Brain microvascular endothelial cell (primary cell): ENCODE measurements around the gene CBFA2T3.

Experiments
- DNase-seq: peaks from one replicate; pipeline ENCODE4 v3.0.0-alpha.2; 2020
- H3K27ac ChIP-seq: fragments of 250-450 bp; sonication (Bioruptor Pico); 2 replicates; pipeline ENCODE4 v1.5.1; 2020; ENCODE audit warnings: mild to moderate bottlenecking, moderate library complexity
- H3K27me3 ChIP-seq: fragments of 250-450 bp; sonication (Bioruptor Pico); replicated peaks from 2 replicates; pipeline ENCODE4 v1.5.1; 2020; ENCODE audit warnings: mild to moderate bottlenecking
- H3K36me3 ChIP-seq: fragments of 250-450 bp; sonication (Bioruptor Pico); replicated peaks from 2 replicates; pipeline ENCODE4 v1.5.1; 2020; ENCODE audit warnings: mild to moderate bottlenecking
- H3K4me3 ChIP-seq: 2 replicates; pipeline ENCODE4 v1.5.1; 2011; ENCODE audit warnings: low read depth, mild to moderate bottlenecking, control low read depth, low read length, moderate library complexity
- CTCF ChIP-seq: IDR thresholded peaks from 2 replicates; pipeline ENCODE4 v1.5.1; 2011; ENCODE audit warnings: low read depth, mild to moderate bottlenecking, moderate library complexity, low read length, control low read depth, inconsistent platforms; ENCODE audit errors: missing control alignments
- in situ Hi-C: cut with HindIII; loops from 2 replicates; pipeline ENCODE4 v1.10.0; 2017; ENCODE audit warnings: low sequenced_read_pairs, low pct_ligation_motif_present

The CBFA2T3 gene

DNA sequence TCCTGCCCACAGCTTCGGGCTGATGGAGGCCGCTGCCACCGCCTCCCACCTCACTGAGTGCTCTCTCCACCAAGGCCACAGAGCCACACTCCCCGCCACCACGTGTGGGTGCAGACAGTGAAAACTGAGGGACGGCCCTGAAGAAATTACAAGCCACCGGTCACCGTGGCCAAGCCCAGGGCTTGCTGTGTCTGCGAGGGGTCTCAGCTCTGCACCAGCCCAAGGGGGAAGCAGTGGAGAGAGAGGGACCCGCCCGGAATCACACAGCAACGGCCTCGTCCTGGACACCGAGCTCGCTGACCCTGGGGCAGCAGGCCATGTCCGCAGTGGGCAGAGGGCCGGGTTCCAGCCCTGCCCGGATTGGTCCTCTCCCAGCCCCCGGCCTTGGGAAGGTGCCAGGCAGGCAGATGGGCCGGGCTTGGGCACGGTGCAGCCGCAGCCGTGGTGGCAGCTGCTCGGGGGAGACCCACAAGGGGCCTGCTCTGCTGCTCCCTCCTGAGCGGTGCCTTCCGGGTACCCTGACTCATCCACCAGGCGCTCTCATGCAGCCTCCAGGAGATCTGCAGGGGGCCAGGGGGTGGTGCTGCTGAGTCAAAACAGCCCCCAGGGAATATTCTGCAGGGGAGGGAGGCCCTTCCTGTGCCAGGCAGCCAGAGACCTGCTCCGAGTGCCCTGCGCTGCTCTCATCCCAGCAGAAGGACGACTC lies 52.0 kb downstream of the CBFA2T3 start:
- no peak overlapping the region for H3K27ac ChIP-seq
- in situ Hi-C loops = no loop called here
- peak; percentile 76 for TF ChIP-seq CTCF
- H3K4me3 ChIP-seq = no peak overlapping the region
- H3K36me3 ChIP-seq = no peaks in the 10 kb centered on the region
- H3K27me3 ChIP-seq = peaks cover 10% of the 10 kb centered on the region
- DNase-seq = peak; percentile 81

- no peak for TF ChIP-seq CTCF
- no peak for DNase-seq
- Histone ChIP-seq H3K4me3 (no peak overlapping the region), H3K27me3 (peaks cover 10% of the 10 kb centered on the region), H3K27ac (no peak overlapping the region), H3K36me3 (no peaks in the 10 kb centered on the region)
- in situ Hi-C loops = no loop called here
These were observed 52.8 kb downstream of the CBFA2T3 start for GRCh38 chr16:88923926-88924833.

GRCh38 chr16:88923450-88923849 lies 53.6 kb downstream of the CBFA2T3 start:
- Histone ChIP-seq H3K27ac (no peak overlapping the region), H3K4me3 (no peak overlapping the region), H3K36me3 (no peaks in the 10 kb centered on the region), H3K27me3 (peaks cover 10% of the 10 kb centered on the region)
- no peak for DNase-seq
- TF ChIP-seq CTCF = no peak
- in situ Hi-C loops = no loop called here

GRCh38 chr16:88922826-88923410 lies 54.1 kb downstream of the CBFA2T3 start:
- in situ Hi-C loops = no loop called here
- TF ChIP-seq CTCF = no peak
- Histone ChIP-seq H3K27ac (no peak overlapping the region), H3K4me3 (no peak overlapping the region), H3K36me3 (no peaks in the 10 kb centered on the region), H3K27me3 (peaks cover 6% of the 10 kb centered on the region)
- DNase-seq = no peak

DNA sequence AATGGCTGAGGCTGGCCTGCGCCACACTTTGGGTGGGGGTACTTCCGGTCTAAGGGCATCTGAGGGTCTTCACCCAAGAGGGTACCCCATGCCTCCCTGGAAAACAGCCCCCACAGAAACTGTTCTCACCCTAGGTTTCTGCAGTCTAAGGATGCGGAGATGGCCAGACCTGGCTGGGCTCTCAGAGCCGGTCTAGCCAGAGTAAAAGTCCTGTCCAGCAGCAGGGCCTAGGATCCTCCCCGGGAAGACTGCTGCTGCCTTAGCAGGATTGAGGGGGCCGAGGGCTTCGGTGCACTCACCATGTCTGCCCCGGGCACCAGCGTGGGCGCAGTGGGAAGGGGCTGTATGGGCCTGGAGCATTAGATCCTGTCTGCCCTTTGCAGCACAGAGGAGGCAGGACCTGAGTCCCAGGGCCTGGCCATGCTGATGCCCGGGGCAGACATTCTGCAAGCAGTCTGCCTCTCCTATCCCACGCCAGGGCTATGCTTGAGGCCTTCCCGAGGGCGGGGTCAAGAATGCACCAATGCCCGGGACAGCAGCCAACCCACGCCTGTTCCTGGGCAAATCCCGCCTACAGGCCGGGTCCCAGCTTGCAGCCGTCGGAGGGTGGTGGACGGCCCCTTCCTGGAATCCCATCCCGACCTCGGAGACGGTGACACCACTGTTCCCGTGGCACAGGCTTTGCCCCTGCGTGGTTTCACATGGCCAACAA lies 54.7 kb downstream of the CBFA2T3 start:
- H3K27me3 ChIP-seq = peaks cover under 1% of the 10 kb centered on the region

More for the DNA sequence above, 54.7 kb downstream of the CBFA2T3 start:
- H3K27ac ChIP-seq = no peak overlapping the region
- no peaks in the 10 kb centered on the region for H3K36me3 ChIP-seq
- no peak for TF ChIP-seq CTCF
- in situ Hi-C loops = no loop called here
- peak; percentile 13 for DNase-seq
- H3K4me3 ChIP-seq = no peak overlapping the region
